Fibroblast of mammary gland (primary cell): Measurements from ENCODE around the gene HSD17B1.
A peak's percentile ranks its signal among the peaks of the same experiment; 100 is the strongest.
"Not testable (repeated sequence)": the region's sequence is repeated elsewhere in the genome, so short reads cannot be mapped to it uniquely, and the experiment has no call there.

Source experiments
- DNase-seq: peaks from one replicate; pipeline ENCODE4 v3.0.0-alpha.2; 2010; ENCODE audit warnings: low read depth
- H3K4me3 ChIP-seq: 2 replicates; pipeline ENCODE4 v1.5.1; 2011; ENCODE audit warnings: low read depth, mild to moderate bottlenecking, low read length, moderate library complexity; ENCODE audit not compliant: control insufficient read depth
- TF ChIP-seq, protein P1 (sequence below): conservative IDR thresholded peaks from 2 replicates; pipeline ENCODE4 v1.5.1; 2011; ENCODE audit warnings: low read depth, low read length, inconsistent platforms; ENCODE audit not compliant: control insufficient read depth, insufficient read depth

HSD17B1 gene

DNA sequence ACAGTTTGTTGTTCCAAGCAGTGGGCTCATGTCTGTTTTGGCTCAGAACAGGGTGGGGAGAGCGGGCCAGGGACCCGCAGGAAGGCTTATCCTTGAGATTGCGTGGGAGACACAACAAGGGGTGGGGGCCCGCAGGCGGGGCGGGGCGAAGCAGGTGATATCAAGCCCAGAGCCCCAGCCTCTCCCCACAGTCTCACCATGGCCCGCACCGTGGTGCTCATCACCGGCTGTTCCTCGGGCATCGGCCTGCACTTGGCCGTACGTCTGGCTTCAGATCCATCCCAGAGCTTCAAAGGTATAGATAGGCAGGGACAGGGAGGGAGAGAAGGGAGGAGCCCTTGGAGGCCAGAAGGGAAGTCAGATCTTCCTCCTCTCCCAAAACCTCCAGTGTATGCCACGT is at the start of gene HSD17B1:
Gene HSD17B1, plus strand, starts transcription at position 188 of the 400 bp plus-strand sequence. Its CDS starts 11 bp downstream, at position 199.
- H3K4me3 ChIP-seq: peak within 1 kb of the TSS; percentile 82

GRCh38 chr17:42502926-42503325 is 49.8 kb upstream of the HSD17B1 start:
- no peak for DNase-seq
- TF ChIP-seq, protein P1, sequence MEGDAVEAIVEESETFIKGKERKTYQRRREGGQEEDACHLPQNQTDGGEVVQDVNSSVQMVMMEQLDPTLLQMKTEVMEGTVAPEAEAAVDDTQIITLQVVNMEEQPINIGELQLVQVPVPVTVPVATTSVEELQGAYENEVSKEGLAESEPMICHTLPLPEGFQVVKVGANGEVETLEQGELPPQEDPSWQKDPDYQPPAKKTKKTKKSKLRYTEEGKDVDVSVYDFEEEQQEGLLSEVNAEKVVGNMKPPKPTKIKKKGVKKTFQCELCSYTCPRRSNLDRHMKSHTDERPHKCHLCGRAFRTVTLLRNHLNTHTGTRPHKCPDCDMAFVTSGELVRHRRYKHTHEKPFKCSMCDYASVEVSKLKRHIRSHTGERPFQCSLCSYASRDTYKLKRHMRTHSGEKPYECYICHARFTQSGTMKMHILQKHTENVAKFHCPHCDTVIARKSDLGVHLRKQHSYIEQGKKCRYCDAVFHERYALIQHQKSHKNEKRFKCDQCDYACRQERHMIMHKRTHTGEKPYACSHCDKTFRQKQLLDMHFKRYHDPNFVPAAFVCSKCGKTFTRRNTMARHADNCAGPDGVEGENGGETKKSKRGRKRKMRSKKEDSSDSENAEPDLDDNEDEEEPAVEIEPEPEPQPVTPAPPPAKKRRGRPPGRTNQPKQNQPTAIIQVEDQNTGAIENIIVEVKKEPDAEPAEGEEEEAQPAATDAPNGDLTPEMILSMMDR: no peak
- no peak overlapping the region for H3K4me3 ChIP-seq

More for the DNA sequence above, at the start of gene HSD17B1:
- not testable (repeated sequence) for DNase-seq

GRCh38 chr17:42507671-42508070 is 45.1 kb upstream of the HSD17B1 start:
- TF ChIP-seq, protein P1: no peak
- no peak for DNase-seq
- H3K4me3 ChIP-seq: no peak overlapping the region

DNA sequence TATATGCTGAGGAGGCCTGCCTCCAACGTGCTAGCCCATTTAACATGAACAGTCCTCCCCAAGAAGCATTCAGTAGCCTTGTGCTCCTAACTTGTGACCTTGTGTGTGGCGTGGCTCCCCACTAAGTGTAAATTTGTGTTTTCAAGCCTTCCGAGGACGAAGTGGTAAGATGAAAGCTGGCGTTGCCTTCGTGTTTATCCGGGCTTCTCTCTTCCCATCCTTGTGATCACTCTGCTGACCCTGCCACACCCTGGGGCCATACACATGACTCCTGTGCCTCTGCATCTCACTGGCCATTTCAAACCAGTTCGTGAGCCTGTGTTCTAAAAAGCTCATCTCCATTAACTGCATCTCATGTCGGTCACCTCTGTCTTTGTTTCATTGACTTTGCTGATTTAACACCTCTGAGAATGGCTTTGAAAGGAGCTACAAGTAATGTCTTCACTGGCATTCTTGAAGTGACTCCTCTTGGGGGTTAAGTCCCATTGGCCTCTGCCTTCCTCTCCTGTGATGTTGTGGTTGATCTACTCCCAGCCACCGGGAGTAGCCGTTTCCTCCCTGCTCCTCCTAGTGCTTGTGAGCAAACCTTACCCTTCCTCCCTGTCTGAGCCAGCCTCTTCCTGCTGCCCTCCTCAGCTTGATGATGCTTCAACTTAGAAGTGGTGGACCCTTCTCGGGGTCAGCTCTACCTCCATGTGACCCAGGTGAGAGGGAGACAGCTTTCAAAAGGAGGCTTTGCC is 44.1 kb upstream of the HSD17B1 start:
- no peak for DNase-seq
- H3K4me3 ChIP-seq: no peak overlapping the region
- TF ChIP-seq, protein P1: no peak

GRCh38 chr17:42509409-42509808 is 43.3 kb upstream of the HSD17B1 start:
- TF ChIP-seq, protein P1: no peak
- DNase-seq: no peak
- no peak overlapping the region for H3K4me3 ChIP-seq

GRCh38 chr17:42509841-42510240 is 42.9 kb upstream of the HSD17B1 start:
- DNase-seq: no peak
- TF ChIP-seq, protein P1: no peak
- H3K4me3 ChIP-seq: no peak overlapping the region

DNA sequence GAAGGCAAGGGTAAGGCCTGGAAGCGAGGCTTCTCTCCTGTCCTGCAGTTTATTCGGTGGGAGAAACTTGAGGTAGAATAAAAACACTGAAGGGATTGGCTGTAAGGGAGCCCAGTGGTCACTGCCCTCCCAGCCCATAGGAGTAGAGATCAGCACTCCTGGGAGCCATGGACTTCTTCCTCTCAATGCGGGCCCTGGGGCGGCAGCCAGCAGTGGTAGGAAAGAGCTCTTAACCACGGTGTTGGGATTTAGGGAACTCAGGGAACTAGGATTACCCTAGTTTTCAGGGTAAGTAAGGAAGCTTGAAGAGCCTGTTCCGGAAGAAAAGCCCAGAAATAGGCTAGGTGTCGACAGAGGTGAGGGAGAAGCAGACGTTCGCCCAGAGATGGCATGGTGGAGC is 40.5 kb upstream of the HSD17B1 start:
- no peak for DNase-seq
- TF ChIP-seq, protein P1: no peak
- no peak overlapping the region for H3K4me3 ChIP-seq
